Activated CD8-positive, alpha-beta memory T cell treated with anti-CD3 and anti-CD28 coated beads, Interleukin-2, amount 10 ng/mL, durations not matched to agents 7 days and 5 days (primary cell): Measurements from ENCODE around the gene CTNNBL1. TPM values are rescaled to one million over a fixed set of nuclear protein-coding genes. Genes with fewer than 3 reads are reported as not detected.
A peak's percentile ranks its signal among the peaks of the same experiment; 100 is the strongest.

ENCODE experiments used
- ATAC-seq: fragments of 150-1000 bp; cut with Tn5 transposase; one replicate; pipeline ENCODE4 v1.10.0; 2021; ENCODE audit warnings: moderate library complexity
- CTCF ChIA-PET: fragments of 350-600 bp; sonication (Branson Sonifier 250); formaldehyde crosslinking; loops from one replicate; lab custom pipeline; 2021; ENCODE audit warnings: antibody characterized with exemption; lab: Charles Lee
- DNase-seq: peaks from one replicate; pipeline ENCODE4 v3.0.0-alpha.2; 2020
- H3K27ac Mint-ChIP-seq: one replicate; pipeline ENCODE4 v1.8.0; 2021; ENCODE audit warnings: mild to moderate bottlenecking, mixed read lengths
- H3K27me3 Mint-ChIP-seq: one replicate; pipeline ENCODE4 v1.8.0; 2021; ENCODE audit warnings: mixed read lengths
- H3K36me3 Mint-ChIP-seq: one replicate; pipeline ENCODE4 v1.8.0; 2021; ENCODE audit warnings: mild to moderate bottlenecking, mixed read lengths
- H3K4me1 Mint-ChIP-seq: one replicate; pipeline ENCODE4 v1.8.0; 2021; ENCODE audit warnings: mixed read lengths
- H3K4me3 Mint-ChIP-seq: one replicate; pipeline ENCODE4 v1.8.0; 2021; ENCODE audit warnings: mild to moderate bottlenecking, moderate library complexity, mixed read lengths
- H3K9me3 Mint-ChIP-seq: one replicate; pipeline ENCODE4 v1.8.0; 2022; ENCODE audit warnings: low read depth, mixed read lengths
- total RNA-seq, 2 experiments: library from RNA; stranded (reverse); gene quantifications; one replicate each; pipeline ENCODE4 v1.2.3, GENCODE V29; 2021

The CTNNBL1 gene
- total RNA-seq, 2 experiments from 2014 or later: 79.8 to 90.2 TPM

- H3K4me3 Mint-ChIP-seq: peak overlapping the region; percentile 13
- H3K9me3 Mint-ChIP-seq: no peaks in the 10 kb centered on the region
- peaks cover 9% of the 10 kb centered on the region for H3K4me1 Mint-ChIP-seq
- DNase-seq (no peak), ATAC-seq (peak; percentile 12)
- H3K27ac Mint-ChIP-seq: no peak overlapping the region
- peaks cover 67% of the 10 kb centered on the region for H3K27me3 Mint-ChIP-seq
- peaks cover 1% of the 10 kb centered on the region for H3K36me3 Mint-ChIP-seq
- CTCF ChIA-PET: interaction anchor here (1.4 kb wide), 1 partner anchor 11 kb away, joined by 3 read pairs; no protein-coding TSS in a partner anchor
Observed at GRCh38 chr20:37903317-37904007, 209.6 kb downstream of the CTNNBL1 start.

- Mint-ChIP-seq H3K27ac (no peak overlapping the region), H3K4me3 (peak overlapping the region; percentile 13), H3K36me3 (peaks cover 1% of the 10 kb centered on the region), H3K9me3 (no peaks in the 10 kb centered on the region), H3K27me3 (peaks cover 72% of the 10 kb centered on the region), H3K4me1 (peaks cover 9% of the 10 kb centered on the region)
- DNase-seq (no peak), ATAC-seq (no peak)
- CTCF ChIA-PET: interaction anchor here (0.6 kb wide), 1 partner anchor 148 kb away, joined by 4 read pairs; no protein-coding TSS in a partner anchor
Observed at GRCh38 chr20:37904008-37904642, 210.3 kb downstream of the CTNNBL1 start.

GRCh38 chr20:37904845-37905373 lies 211.1 kb downstream of the CTNNBL1 start:
- no peaks in the 10 kb centered on the region for H3K9me3 Mint-ChIP-seq
- H3K27me3 Mint-ChIP-seq: peaks cover 66% of the 10 kb centered on the region
- H3K4me3 Mint-ChIP-seq: no peak overlapping the region
- DNase-seq (no peak), ATAC-seq (no peak)
- CTCF ChIA-PET: interaction anchor here (0.6 kb wide), 1 partner anchor 147 kb away, joined by 4 read pairs; no protein-coding TSS in a partner anchor
- H3K27ac Mint-ChIP-seq: no peak overlapping the region
- H3K36me3 Mint-ChIP-seq: peaks cover 1% of the 10 kb centered on the region
- H3K4me1 Mint-ChIP-seq: peaks cover 9% of the 10 kb centered on the region

GRCh38 chr20:37905671-37906613 lies 212.1 kb downstream of the CTNNBL1 start:
- no peak for DNase-seq
- no peak overlapping the region for H3K27ac Mint-ChIP-seq
- H3K36me3 Mint-ChIP-seq: peaks cover 1% of the 10 kb centered on the region
- no peaks in the 10 kb centered on the region for H3K9me3 Mint-ChIP-seq
- CTCF ChIA-PET: no interaction called here
- H3K4me3 Mint-ChIP-seq: no peak overlapping the region
- ATAC-seq: no peak
- H3K4me1 Mint-ChIP-seq: peaks cover 9% of the 10 kb centered on the region
- H3K27me3 Mint-ChIP-seq: peaks cover 61% of the 10 kb centered on the region

- CTCF ChIA-PET: no interaction called here
- H3K4me1 Mint-ChIP-seq: peaks cover 6% of the 10 kb centered on the region
Observed at GRCh38 chr20:37907330-37907676, 213.5 kb downstream of the CTNNBL1 start.

GRCh38 chr20:37907677-37908401 lies 214.0 kb downstream of the CTNNBL1 start:
- Mint-ChIP-seq H3K4me1 (peaks cover 4% of the 10 kb centered on the region), H3K36me3 (no peaks in the 10 kb centered on the region), H3K27me3 (peaks cover 55% of the 10 kb centered on the region), H3K27ac (no peak overlapping the region), H3K4me3 (no peak overlapping the region), H3K9me3 (no peaks in the 10 kb centered on the region)
- CTCF ChIA-PET: interaction anchor here (1.0 kb wide), 1 partner anchor 11 kb away, joined by 5 read pairs; no protein-coding TSS in a partner anchor
- no peak for ATAC-seq
- no peak for DNase-seq

More at GRCh38 chr20:37907330-37907676, 213.5 kb downstream of the CTNNBL1 start:
- H3K4me3 Mint-ChIP-seq: no peak overlapping the region
- peaks cover under 1% of the 10 kb centered on the region for H3K36me3 Mint-ChIP-seq
- no peak for ATAC-seq
- DNase-seq: no peak
- peaks cover 54% of the 10 kb centered on the region for H3K27me3 Mint-ChIP-seq
- no peaks in the 10 kb centered on the region for H3K9me3 Mint-ChIP-seq
- no peak overlapping the region for H3K27ac Mint-ChIP-seq

- H3K36me3 Mint-ChIP-seq: no peaks in the 10 kb centered on the region
- no peak overlapping the region for H3K4me3 Mint-ChIP-seq
- DNase-seq (no peak), ATAC-seq (no peak)
- H3K27me3 Mint-ChIP-seq: peaks cover 35% of the 10 kb centered on the region
- H3K27ac Mint-ChIP-seq: no peak overlapping the region
- H3K9me3 Mint-ChIP-seq: no peaks in the 10 kb centered on the region
- CTCF ChIA-PET: no interaction called here
- peaks cover 11% of the 10 kb centered on the region for H3K4me1 Mint-ChIP-seq
Observed at GRCh38 chr20:37911261-37911660, 217.4 kb downstream of the CTNNBL1 start.

GRCh38 chr20:37911838-37912281 lies 218.0 kb downstream of the CTNNBL1 start:
- CTCF ChIA-PET: no interaction called here
- H3K4me3 Mint-ChIP-seq: no peak overlapping the region
- H3K9me3 Mint-ChIP-seq: no peaks in the 10 kb centered on the region
- peaks cover 31% of the 10 kb centered on the region for H3K27me3 Mint-ChIP-seq
- H3K4me1 Mint-ChIP-seq: peaks cover 11% of the 10 kb centered on the region
- DNase-seq (peak; percentile 44), ATAC-seq (peak; percentile 54)
- no peaks in the 10 kb centered on the region for H3K36me3 Mint-ChIP-seq
- no peak overlapping the region for H3K27ac Mint-ChIP-seq

- Mint-ChIP-seq H3K27me3 (peaks cover 28% of the 10 kb centered on the region), H3K27ac (no peak overlapping the region), H3K36me3 (no peaks in the 10 kb centered on the region), H3K9me3 (no peaks in the 10 kb centered on the region), H3K4me1 (peaks cover 14% of the 10 kb centered on the region), H3K4me3 (no peak overlapping the region)
- CTCF ChIA-PET: no interaction called here
- no peak for ATAC-seq
- no peak for DNase-seq
Observed at GRCh38 chr20:37912874-37913273, 219.0 kb downstream of the CTNNBL1 start.

- no peaks in the 10 kb centered on the region for H3K9me3 Mint-ChIP-seq
- no peaks in the 10 kb centered on the region for H3K36me3 Mint-ChIP-seq
- H3K4me3 Mint-ChIP-seq: no peak overlapping the region
- H3K27me3 Mint-ChIP-seq: peaks cover 25% of the 10 kb centered on the region
- DNase-seq (no peak), ATAC-seq (no peak)
- CTCF ChIA-PET: no interaction called here
- no peak overlapping the region for H3K27ac Mint-ChIP-seq
- H3K4me1 Mint-ChIP-seq: peaks cover 14% of the 10 kb centered on the region
Observed at GRCh38 chr20:37913567-37914366, 219.9 kb downstream of the CTNNBL1 start.

GRCh38 chr20:37914367-37914671 lies 220.5 kb downstream of the CTNNBL1 start:
- Mint-ChIP-seq H3K27ac (peak overlapping the region; percentile 62), H3K27me3 (peaks cover 20% of the 10 kb centered on the region), H3K36me3 (no peaks in the 10 kb centered on the region), H3K4me3 (no peak overlapping the region), H3K9me3 (no peaks in the 10 kb centered on the region), H3K4me1 (peaks cover 14% of the 10 kb centered on the region)
- CTCF ChIA-PET: interaction anchor here (1.1 kb wide), 1 partner anchor 79 kb away, joined by 3 read pairs; no protein-coding TSS in a partner anchor
- ATAC-seq: no peak
- DNase-seq: no peak
